GM19035 (cell line): ENCODE measurements around the gene PSEN2.
A peak's percentile ranks its signal among the peaks of the same experiment; 100 is the strongest.
"Not testable (repeated sequence)": the region's sequence is repeated elsewhere in the genome, so short reads cannot be mapped to it uniquely, and the experiment has no call there.

Experiments
- ATAC-seq: cut with Tn5 transposase; IDR thresholded peaks from one replicate; pipeline ENCODE4 v1.9.1; 2021; ENCODE audit not compliant: unreplicated experiment

Gene PSEN2

GRCh38 chr1:226870401-226871279 is at the start of gene PSEN2:
Gene PSEN2, plus strand, starts transcription at chr1:226870616. Its CDS starts 11,292 bp downstream, at chr1:226881908.
- peak; percentile 95 for ATAC-seq

DNA sequence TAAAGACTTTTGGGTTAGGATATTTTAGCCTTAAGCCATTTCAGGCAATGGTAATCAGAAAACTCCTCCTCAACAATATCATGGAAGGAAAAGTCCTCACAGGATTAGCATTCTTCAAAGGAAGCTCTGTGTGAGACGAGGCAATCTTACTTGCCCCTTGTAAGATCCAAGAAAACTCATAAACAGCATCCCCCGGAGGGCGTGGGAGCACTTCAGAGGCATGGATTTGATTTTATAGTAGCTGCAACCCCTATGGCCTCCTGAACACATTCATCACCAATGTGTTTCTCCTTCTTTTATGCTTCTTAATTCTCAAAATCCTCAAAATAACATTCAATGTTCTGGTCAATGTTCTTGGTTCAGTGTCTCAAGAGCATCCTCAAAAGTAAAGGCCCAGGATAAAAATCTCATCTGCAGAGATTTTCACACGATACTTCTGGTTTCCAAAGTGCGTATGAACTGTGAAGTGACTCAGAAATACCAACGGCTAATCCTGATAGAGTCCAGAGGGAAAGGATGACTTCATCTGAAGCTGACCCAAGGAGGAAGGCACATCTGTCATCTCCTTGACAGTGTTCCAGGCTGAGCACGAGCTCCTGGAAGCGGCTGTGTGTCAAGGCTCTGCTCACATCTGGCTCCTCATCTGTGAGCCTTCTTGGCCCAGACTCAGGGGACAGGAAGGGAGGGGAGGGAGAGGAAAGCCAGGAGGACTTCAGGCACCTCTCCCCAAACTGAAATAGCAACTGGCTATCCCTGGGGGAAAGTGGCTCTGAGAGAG is 49.3 kb upstream of the PSEN2 start:
- ATAC-seq: no peak

DNA sequence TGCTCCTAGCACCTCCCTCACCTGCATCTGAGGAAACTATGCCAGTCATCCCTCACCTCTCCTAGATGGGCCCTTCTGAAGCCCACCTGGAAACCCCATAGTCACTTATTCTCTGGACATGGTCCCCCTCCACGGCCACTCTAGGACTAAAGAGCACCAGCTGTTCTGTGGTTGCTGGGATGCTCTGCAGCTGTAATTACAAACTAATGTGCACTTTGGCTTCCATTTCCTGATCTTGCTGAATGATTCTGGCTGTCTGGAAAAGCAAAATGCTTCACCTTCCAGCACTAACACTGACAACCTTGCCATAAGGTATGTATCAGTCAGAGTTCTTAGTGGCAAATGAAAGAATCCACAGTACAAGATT is 48.7 kb upstream of the PSEN2 start:
- no peak for ATAC-seq

GRCh38 chr1:226823643-226824042 is 46.8 kb upstream of the PSEN2 start:
- ATAC-seq: no peak

DNA sequence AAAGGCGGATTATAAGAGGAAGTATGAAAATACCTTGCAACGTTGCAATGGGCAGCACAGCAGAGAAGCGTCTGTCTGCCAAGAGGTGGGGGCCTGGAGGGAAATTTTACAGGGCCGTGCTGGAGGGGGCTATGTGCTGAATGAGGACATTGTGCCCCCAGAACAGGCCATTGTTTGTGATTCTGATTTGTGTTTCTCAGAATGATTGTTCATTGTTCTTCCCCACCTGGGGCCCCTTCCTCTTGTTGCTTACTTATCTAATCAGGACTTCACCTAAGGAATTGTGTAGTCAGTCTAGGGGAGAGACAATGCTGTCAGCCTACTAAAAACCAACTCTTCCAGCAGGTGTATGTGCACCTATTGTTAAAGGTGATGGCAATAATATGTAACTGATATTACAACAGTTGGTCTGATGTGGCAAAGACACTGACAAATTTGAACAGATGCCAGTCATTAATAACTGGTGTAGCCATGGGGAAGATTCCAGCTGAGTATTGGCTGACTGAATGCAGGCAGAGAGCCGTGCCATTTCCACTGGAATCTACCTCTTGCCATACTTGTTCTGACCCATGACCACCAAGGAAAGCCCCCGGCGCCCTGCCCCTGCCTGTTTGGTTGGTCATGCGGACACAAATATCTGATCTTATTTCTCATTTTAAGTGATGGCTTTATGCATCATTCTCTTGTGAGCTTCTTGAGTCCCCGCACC is 45.2 kb upstream of the PSEN2 start:
- ATAC-seq: no peak

- ATAC-seq: no peak
Observed at GRCh38 chr1:226825746-226826100, 44.7 kb upstream of the PSEN2 start.

- no peak for ATAC-seq
Observed at GRCh38 chr1:226826479-226827261, 43.7 kb upstream of the PSEN2 start.

DNA sequence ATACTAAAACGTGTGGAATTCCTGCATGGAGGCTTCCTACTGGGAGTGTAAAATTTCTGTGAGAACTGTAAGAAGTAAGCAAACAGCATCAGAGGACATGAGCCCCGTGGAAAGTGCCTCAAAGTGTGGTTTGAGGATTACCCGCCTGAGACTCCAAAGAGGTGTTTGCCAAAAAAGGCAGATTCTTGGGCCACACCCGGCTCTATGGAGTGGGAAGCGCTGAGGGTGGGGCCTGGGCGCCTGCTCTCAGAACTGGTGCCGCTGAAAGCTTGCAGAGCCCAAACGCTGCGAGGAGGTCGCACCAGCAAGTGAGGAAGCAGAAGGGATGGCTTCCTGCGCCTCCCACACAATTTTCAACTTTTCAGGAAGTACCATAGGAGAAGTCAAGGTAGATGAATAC is 43.0 kb upstream of the PSEN2 start:
- ATAC-seq: peak; percentile 2

DNA sequence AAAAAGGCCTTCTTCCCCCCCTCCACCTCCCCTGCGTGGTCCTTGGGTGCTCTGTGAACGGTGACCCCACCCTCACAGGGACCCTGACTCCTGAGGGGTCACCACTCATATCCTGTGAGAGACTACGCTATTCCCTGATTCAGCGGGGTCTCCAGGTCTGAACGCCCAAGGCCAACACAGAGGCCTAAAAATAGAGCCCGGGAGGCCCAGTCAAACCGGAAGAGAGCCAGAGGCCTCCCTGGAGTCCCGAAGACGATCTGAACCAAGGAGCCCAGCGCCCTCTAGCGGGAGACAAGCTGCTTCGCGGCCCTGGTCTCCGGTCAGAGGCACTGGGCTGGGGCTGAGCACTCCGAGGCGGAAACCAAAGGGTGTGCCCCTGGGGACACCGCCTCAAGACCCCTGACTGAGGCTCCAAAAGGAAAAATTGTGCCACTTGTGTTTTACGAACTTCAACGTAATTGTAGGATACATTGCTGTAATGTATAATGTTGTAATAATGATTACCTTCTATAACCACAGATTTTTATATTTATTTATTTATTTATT is 42.4 kb upstream of the PSEN2 start:
- ATAC-seq: peak; percentile 94

- no peak for ATAC-seq
Observed at GRCh38 chr1:226829105-226829504, 41.3 kb upstream of the PSEN2 start.

DNA sequence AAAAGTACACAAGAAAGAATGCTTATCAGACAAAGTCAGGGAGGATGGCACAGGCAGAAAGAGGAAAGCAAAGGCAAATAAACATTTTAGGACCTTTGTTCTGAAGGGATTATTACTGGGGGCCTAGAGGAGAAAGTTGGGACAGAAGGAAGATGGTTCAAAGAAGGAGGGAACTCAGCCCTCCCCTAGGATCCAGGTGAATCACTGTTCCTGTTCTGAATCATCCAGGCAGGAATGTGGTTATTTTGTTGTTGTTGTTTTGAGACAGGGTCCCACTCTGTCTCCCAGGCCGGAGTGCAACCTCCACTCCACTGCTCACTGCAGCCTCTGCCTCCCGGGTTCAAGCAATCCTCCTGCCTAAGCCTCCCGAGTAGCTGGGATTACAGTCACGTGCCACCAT is 38.5 kb upstream of the PSEN2 start:
- no peak for ATAC-seq

GRCh38 chr1:226832613-226833012 is 37.8 kb upstream of the PSEN2 start:
- no peak for ATAC-seq

GRCh38 chr1:226834179-226834578 is 36.2 kb upstream of the PSEN2 start:
- not testable (repeated sequence) for ATAC-seq

DNA sequence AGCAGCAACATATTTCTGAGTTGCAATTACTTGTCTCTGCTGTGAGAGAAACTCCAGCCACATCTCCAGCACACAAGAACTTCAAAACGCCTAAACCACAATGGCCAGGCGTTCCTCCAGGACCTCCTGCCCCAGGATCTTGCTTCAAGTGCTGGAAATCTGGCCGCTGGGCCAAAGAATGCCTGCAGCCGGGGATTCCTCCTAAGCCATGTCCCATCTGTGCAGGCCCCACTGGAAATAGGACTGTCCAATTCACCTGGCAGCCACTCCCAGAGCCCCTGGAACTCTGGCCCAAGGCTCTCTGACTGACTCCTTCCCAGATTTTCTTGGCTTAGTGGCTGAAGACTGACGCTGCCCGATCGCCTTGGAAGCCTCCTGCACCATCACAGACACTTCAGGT is 35.0 kb upstream of the PSEN2 start:
- ATAC-seq: not testable (repeated sequence)

GRCh38 chr1:226837966-226838365 is 32.5 kb upstream of the PSEN2 start:
- not testable (repeated sequence) for ATAC-seq

GRCh38 chr1:226838456-226838855 is 32.0 kb upstream of the PSEN2 start:
- ATAC-seq: no peak

DNA sequence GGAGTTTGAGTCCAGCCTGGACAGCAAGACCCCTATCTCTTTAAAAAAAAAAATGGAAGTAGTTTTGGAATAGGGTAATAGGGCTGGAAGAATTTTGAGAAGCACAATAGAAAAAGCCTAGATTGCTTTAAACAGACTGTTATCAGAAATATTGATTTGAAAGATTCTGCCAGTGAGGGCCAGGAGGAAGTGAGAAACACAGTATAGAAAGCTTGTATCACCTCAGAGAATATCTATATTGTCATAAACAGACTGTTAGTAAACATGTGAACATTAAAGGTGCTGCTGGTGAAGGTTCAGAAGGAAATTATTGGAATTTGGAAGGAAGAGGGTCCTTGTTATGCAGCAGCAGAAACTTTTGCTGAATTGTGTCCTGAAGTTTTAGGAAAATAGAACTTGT is 24.8 kb upstream of the PSEN2 start:
- no peak for ATAC-seq

GRCh38 chr1:226846786-226847185 is 23.6 kb upstream of the PSEN2 start:
- ATAC-seq: no peak

DNA sequence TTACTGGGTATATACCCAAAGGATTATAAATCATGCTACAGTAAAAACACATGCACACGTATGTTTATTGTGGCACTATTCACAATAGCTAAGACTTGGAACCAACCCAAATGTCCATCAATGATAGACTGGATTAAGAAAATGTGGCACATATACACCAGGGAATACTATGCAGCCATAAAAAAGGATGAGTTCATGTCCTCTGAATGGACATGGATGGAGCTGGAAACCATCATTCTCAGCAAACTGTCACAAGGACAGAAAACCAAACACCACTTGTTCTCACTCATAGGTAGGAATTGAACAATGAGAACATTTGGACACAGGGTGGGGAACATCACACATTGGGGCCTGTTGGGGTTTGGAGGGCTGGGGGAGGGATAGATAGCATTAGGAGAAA is 15.9 kb upstream of the PSEN2 start:
- ATAC-seq: not testable (repeated sequence)

GRCh38 chr1:226862890-226863289 is 7.5 kb upstream of the PSEN2 start:
- no peak for ATAC-seq

DNA sequence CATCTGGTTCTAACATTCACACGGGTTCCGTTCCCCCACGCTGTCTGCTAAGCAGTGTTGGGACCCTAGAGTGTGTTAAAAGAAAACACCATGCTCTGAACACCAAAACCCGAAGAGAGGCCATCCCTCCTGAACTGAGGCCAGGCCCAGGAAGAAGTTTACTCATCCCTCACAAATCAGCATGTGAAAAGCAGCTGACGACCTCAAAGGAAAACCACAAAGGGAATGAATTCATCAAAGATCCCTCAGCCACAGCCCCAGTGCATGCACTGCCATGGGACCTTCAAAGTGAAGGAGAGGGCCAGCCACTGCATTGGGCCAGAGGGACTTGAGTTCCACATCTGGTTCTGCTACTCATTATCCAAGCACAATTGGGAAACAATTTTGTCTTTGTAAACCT is 7.0 kb upstream of the PSEN2 start:
- no peak for ATAC-seq
